Keratinocyte (primary cell): ENCODE results near the gene KLF5.

ENCODE experiments used
- EZH2 ChIP-seq: IDR thresholded peaks from one replicate; pipeline ENCODE4 v1.6.1; 2012; ENCODE audit warnings: inconsistent platforms, mild to moderate bottlenecking, low read length, moderate library complexity
- TF ChIP-seq, protein P1 (sequence below), 3 experiments: IDR thresholded peaks in 1 of 3; conservative IDR thresholded peaks in 1 of 3; optimal IDR thresholded peaks in 1 of 3; 2 replicates in 2 of 3; 3 replicates in 1 of 3; pipeline versions ENCODE3 to v1.5.1; 2011; ENCODE audit warnings: low read length in 3 of 3, mild to moderate bottlenecking in 3 of 3, moderate library complexity in 2 of 3, control low read depth in 1 of 3, inconsistent platforms in 1 of 3; ENCODE audit not compliant: insufficient read depth in 2 of 3; ENCODE audit errors: extremely low read depth in 1 of 3

DNA sequence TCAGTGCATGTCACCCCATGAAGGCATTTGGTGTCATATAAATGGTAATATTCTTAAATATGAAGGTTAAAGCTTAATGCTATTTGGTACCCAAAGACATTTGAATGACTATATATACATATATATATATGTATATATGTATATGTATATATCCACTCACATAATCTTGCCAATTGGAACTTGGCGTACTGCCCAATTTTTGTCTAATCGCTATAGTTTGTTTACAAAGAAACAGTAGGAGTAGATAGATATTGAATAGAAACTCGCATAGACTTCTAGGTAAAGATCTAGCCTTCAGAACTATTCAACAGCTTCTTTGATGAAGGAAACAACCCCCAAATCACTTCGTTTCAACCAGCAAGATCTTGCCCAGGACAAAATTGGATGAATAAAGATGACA is 24.1 kb downstream of the KLF5 start:
- TF ChIP-seq, protein P1, sequence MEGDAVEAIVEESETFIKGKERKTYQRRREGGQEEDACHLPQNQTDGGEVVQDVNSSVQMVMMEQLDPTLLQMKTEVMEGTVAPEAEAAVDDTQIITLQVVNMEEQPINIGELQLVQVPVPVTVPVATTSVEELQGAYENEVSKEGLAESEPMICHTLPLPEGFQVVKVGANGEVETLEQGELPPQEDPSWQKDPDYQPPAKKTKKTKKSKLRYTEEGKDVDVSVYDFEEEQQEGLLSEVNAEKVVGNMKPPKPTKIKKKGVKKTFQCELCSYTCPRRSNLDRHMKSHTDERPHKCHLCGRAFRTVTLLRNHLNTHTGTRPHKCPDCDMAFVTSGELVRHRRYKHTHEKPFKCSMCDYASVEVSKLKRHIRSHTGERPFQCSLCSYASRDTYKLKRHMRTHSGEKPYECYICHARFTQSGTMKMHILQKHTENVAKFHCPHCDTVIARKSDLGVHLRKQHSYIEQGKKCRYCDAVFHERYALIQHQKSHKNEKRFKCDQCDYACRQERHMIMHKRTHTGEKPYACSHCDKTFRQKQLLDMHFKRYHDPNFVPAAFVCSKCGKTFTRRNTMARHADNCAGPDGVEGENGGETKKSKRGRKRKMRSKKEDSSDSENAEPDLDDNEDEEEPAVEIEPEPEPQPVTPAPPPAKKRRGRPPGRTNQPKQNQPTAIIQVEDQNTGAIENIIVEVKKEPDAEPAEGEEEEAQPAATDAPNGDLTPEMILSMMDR (optimal IDR thresholded peaks at IDR 0.05 in 1 of 3, IDR thresholded peaks at IDR 0.05 in 1 of 3, conservative IDR thresholded peaks at IDR 0.05 in 1 of 3; ENCODE audit: extremely low read depth in 1 of 3, insufficient read depth in 2 of 3, low read length in 3 of 3), result no peak
- TF ChIP-seq EZH2, result no peak
